K562 (cell line): ENCODE data around the gene INPP1. TPM values are rescaled to one million over a fixed set of nuclear protein-coding genes. Genes with fewer than 3 reads are reported as not detected.

ENCODE experiments used
- AFF1 ChIP-seq, 2 experiments: fragments of 450-650 bp; IDR thresholded peaks; 2 replicates each; pipeline ENCODE4 v1.6.1; 2018; ENCODE audit warnings: mild to moderate bottlenecking in 2 of 2, low read depth in 1 of 2; ENCODE audit not compliant: partially characterized antibody in 2 of 2
- ARNT ChIP-seq, 2 experiments: fragments of 450-650 bp; IDR thresholded peaks; 2 replicates each; pipeline ENCODE4 v1.6.1; 2016; ENCODE audit warnings: mild to moderate bottlenecking in 1 of 2
- CEBPG ChIP-seq, 3 experiments: fragments of 200-800 bp in 1 of 3; sonication (Bioruptor generic) in 1 of 3; sonication (generic) in 1 of 3; formaldehyde crosslinking in 1 of 3; IDR thresholded peaks in 2 of 3; conservative IDR thresholded peaks in 1 of 3; 2 replicates each; pipeline versions ENCODE4 v1.6.1 to v1.8.0; 2016 to 2022; ENCODE audit warnings: missing compliant biosample characterization in 2 of 3, missing genetic modification characterization in 2 of 3, mild to moderate bottlenecking in 1 of 3, missing genetic modification reagents in 1 of 3
- CGGBP1 ChIP-seq: fragments of 250-450 bp; sonication (Bioruptor Pico); IDR thresholded peaks from 2 replicates; pipeline ENCODE4 v1.9.0; 2021; ENCODE audit warnings: mild to moderate bottlenecking
- DNMT1 ChIP-seq: fragments of 450-650 bp; IDR thresholded peaks from 2 replicates; pipeline ENCODE4 v1.6.1; 2016; ENCODE audit warnings: antibody characterized with exemption, mild to moderate bottlenecking
- DPF2 ChIP-seq: fragments of 450-650 bp; IDR thresholded peaks from 2 replicates; pipeline ENCODE4 v1.6.1; 2016
- E2F5 ChIP-seq: sonication (generic); formaldehyde crosslinking; IDR thresholded peaks from 2 replicates; pipeline ENCODE4 v1.8.0; 2022; ENCODE audit warnings: mild to moderate bottlenecking, missing genetic modification reagents
- ESRRA ChIP-seq: fragments of 450-650 bp; IDR thresholded peaks from 2 replicates; pipeline ENCODE4 v1.6.1; 2014; ENCODE audit warnings: low read depth, mild to moderate bottlenecking, moderate library complexity, borderline replicate concordance
- HDAC1 ChIP-seq, 2 experiments: fragments of 450-650 bp; IDR thresholded peaks; 2 replicates each; pipeline ENCODE4 v1.6.1; 2016 to 2017; ENCODE audit warnings: inconsistent platforms in 1 of 2, mild to moderate bottlenecking in 1 of 2, moderate library complexity in 1 of 2
- HDAC8 ChIP-seq: fragments of 450-650 bp; IDR thresholded peaks from 2 replicates; pipeline ENCODE4 v1.6.1; 2016; ENCODE audit warnings: mild to moderate bottlenecking, missing genetic modification characterization, moderate library complexity, missing compliant biosample characterization
- HMGN3 ChIP-seq: IDR thresholded peaks from 2 replicates; pipeline ENCODE4 v1.6.1; 2011; ENCODE audit warnings: borderline replicate concordance, low read depth, mild to moderate bottlenecking, mixed read lengths, low read length; ENCODE audit not compliant: insufficient read length; ENCODE audit errors: extremely low read depth
- JUND ChIP-seq, 2 experiments: IDR thresholded peaks; 2 replicates in 1 of 2; 3 replicates in 1 of 2; pipeline ENCODE4 v1.6.1; 2011; ENCODE audit warnings: borderline replicate concordance in 2 of 2, low read depth in 2 of 2, low read length in 2 of 2, improper control_type of control experiment in 1 of 2, missing biosample characterization in 1 of 2, missing genetic modification characterization in 1 of 2, missing genetic modification reagents in 1 of 2
- MTA1 ChIP-seq: fragments of 450-650 bp; IDR thresholded peaks from 2 replicates; pipeline ENCODE4 v1.6.1; 2017; ENCODE audit warnings: borderline replicate concordance
- NONO ChIP-seq, 2 experiments: fragments of 200-400 bp in 1 of 2; fragments of 450-650 bp in 1 of 2; formaldehyde crosslinking in 1 of 2; IDR thresholded peaks; 2 replicates each; pipeline ENCODE4 v1.6.1; 2017; ENCODE audit warnings: low read depth in 2 of 2, mild to moderate bottlenecking in 2 of 2, moderate library complexity in 2 of 2, low read length in 1 of 2
- PTBP1 ChIP-seq: fragments of 200-400 bp; formaldehyde crosslinking; IDR thresholded peaks from 2 replicates; pipeline ENCODE4 v1.6.1; 2017; ENCODE audit warnings: low read depth, low read length
- RBM22 ChIP-seq: fragments of 200-400 bp; formaldehyde crosslinking; IDR thresholded peaks from 2 replicates; pipeline ENCODE4 v1.6.1; 2018; ENCODE audit warnings: low read length, low read depth; ENCODE audit not compliant: poor library complexity, severe bottlenecking
- ZC3H8 ChIP-seq: fragments of 450-650 bp; IDR thresholded peaks from 2 replicates; pipeline ENCODE4 v1.6.1; 2017
- ZEB2 ChIP-seq: fragments of 450-650 bp; IDR thresholded peaks from 2 replicates; pipeline ENCODE4 v1.6.1; 2016
- ZNF224 ChIP-seq: sonication (generic); formaldehyde crosslinking; IDR thresholded peaks from 2 replicates; pipeline ENCODE4 v1.8.0; 2022; ENCODE audit warnings: mild to moderate bottlenecking, missing genetic modification reagents
- polyA plus RNA-seq, 8 experiments: library from polyadenylated mRNA; depleted of rRNA in 4 of 8; stranded (reverse) in 5 of 8; unstranded in 3 of 8; fragments of >200 nt; fragmentation: Nextera tagmentation in 2 of 8; fragmentation: Illumina TruSeq in 1 of 8; extraction: Ambion mirVana in 2 of 8; extraction: Trizol in 1 of 8; gene quantifications; 2 replicates each; pipeline versions ENCODE4 v1.2.1 to v1.2.3, GENCODE V29; 2011 to 2014; ENCODE audit warnings: inconsistent platforms in 1 of 8, missing spikeins in 1 of 8
- total RNA-seq, 7 experiments: library from RNA; depleted of rRNA in 6 of 7; stranded (reverse); fragments of >200 nt in 6 of 7; fragmentation: Illumina TruSeq in 2 of 7; extraction: Trizol in 2 of 7; gene quantifications; 2 replicates each; pipeline versions ENCODE4 v1.2.1 to v1.2.3, GENCODE V29; 2011 to 2021; ENCODE audit warnings: low replicate concordance in 1 of 7
- TF ChIP-seq, protein P1 (sequence below): fragments of 450-650 bp; IDR thresholded peaks from 2 replicates; pipeline ENCODE4 v1.7.1; 2018; ENCODE audit warnings: mild to moderate bottlenecking, low read depth; ENCODE audit not compliant: partially characterized antibody

The INPP1 gene
- total and polyA plus RNA-seq, 9 of the 15 experiments (the other 6 are each of a cell fraction or from before 2014, with no cell fraction given) = 3.7 to 11.8 (median 6.5) TPM

- TF ChIP-seq HDAC8 (no peak), MTA1 (peak; percentile 49; the same call in 1 of the 2 replicates), CGGBP1 (CRISPR knock-in tag) (no peak), ZEB2 (peak; percentile 91), PTBP1 (no peak), DNMT1 (no peak), ARNT (IDR thresholded peaks at IDR 0.05) (peak in 1 of 2 experiments; percentile 75; a peak in 1 of 4 replicates), ZNF224 (CRISPR knock-in tag) (no peak), E2F5 (CRISPR knock-in tag) (no peak), AFF1 (IDR thresholded peaks at IDR 0.05; ENCODE audit: low read depth in 1 of 2, partially characterized antibody in 2 of 2) (peak in 1 of 2 experiments; percentile 46), DPF2 (peak; percentile 95), JUND (IDR thresholded peaks at IDR 0.05; ENCODE audit: borderline replicate concordance, low read depth, low read length) (peak; percentile 96), JUND (tag; IDR thresholded peaks at IDR 0.05; ENCODE audit: borderline replicate concordance, low read depth, low read length) (peak; percentile 94; the same call in 2 of the 3 replicates), NONO (IDR thresholded peaks at IDR 0.05; ENCODE audit: low read depth in 2 of 2, low read length in 1 of 2) (no peak), RBM22 (no peak), HDAC1 (IDR thresholded peaks at IDR 0.05) (peak in 1 of 2 experiments; percentile 63; a peak in 2 of 4 replicates), ESRRA (no peak), ZC3H8 (no peak), HMGN3 (no peak), CEBPG (CRISPR knock-in tag; IDR thresholded peaks at IDR 0.05) (peak; percentile 57; the same call in 1 of the 2 replicates), CEBPG (tag; conservative IDR thresholded peaks at IDR 0.05 in 1 of 2, IDR thresholded peaks at IDR 0.05 in 1 of 2) (peak in 1 of 2 experiments; percentile 58; a peak in 2 of 4 replicates)
- TF ChIP-seq, protein P1, sequence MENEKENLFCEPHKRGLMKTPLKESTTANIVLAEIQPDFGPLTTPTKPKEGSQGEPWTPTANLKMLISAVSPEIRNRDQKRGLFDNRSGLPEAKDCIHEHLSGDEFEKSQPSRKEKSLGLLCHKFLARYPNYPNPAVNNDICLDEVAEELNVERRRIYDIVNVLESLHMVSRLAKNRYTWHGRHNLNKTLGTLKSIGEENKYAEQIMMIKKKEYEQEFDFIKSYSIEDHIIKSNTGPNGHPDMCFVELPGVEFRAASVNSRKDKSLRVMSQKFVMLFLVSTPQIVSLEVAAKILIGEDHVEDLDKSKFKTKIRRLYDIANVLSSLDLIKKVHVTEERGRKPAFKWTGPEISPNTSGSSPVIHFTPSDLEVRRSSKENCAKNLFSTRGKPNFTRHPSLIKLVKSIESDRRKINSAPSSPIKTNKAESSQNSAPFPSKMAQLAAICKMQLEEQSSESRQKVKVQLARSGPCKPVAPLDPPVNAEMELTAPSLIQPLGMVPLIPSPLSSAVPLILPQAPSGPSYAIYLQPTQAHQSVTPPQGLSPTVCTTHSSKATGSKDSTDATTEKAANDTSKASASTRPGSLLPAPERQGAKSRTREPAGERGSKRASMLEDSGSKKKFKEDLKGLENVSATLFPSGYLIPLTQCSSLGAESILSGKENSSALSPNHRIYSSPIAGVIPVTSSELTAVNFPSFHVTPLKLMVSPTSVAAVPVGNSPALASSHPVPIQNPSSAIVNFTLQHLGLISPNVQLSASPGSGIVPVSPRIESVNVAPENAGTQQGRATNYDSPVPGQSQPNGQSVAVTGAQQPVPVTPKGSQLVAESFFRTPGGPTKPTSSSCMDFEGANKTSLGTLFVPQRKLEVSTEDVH = no peak
These were observed 61.1 kb downstream of the INPP1 start (continued) for GRCh38 chr2:190404487-190404886.
